Keratinocyte (primary cell): ENCODE data around the gene CRACR2A.

Source experiments
- CTCF ChIP-seq, 3 experiments: IDR thresholded peaks in 1 of 3; conservative IDR thresholded peaks in 1 of 3; optimal IDR thresholded peaks in 1 of 3; 2 replicates in 2 of 3; 3 replicates in 1 of 3; pipeline versions ENCODE3 to v1.5.1; 2011; ENCODE audit warnings: low read length in 3 of 3, mild to moderate bottlenecking in 3 of 3, moderate library complexity in 2 of 3, control low read depth in 1 of 3, inconsistent platforms in 1 of 3; ENCODE audit not compliant: insufficient read depth in 2 of 3; ENCODE audit errors: extremely low read depth in 1 of 3
- EZH2 ChIP-seq: IDR thresholded peaks from one replicate; pipeline ENCODE4 v1.6.1; 2012; ENCODE audit warnings: inconsistent platforms, mild to moderate bottlenecking, low read length, moderate library complexity

GRCh38 chr12:3632256-3632655, 120.7 kb downstream of the CRACR2A start:
- no peak for TF ChIP-seq CTCF (optimal IDR thresholded peaks at IDR 0.05 in 1 of 3, IDR thresholded peaks at IDR 0.05 in 1 of 3, conservative IDR thresholded peaks at IDR 0.05 in 1 of 3; ENCODE audit: extremely low read depth in 1 of 3, insufficient read depth in 2 of 3, low read length in 3 of 3)
- no peak for TF ChIP-seq EZH2
